SK-N-SH (cell line): ENCODE results near the gene GTSF1L. TPM values are rescaled to one million over a fixed set of nuclear protein-coding genes. Genes with fewer than 3 reads are reported as not detected.
A peak's percentile ranks its signal among the peaks of the same experiment; 100 is the strongest.

Experiments used
- CTCF ChIA-PET: fragments of 300-600, 350-600 bp; formaldehyde crosslinking; extraction: SDS; loops from one replicate; lab custom pipeline; 2021; lab: Yijun Ruan, JAX
- POLR2A ChIA-PET: fragments of 350-600 bp; sonication (Branson Sonifier 250); formaldehyde crosslinking; extraction: SDS; loops from one replicate; lab custom pipeline; 2020; ENCODE audit warnings: antibody characterized with exemption, inconsistent platforms; lab: Yijun Ruan, JAX
- DNase-seq: peaks from one replicate; pipeline ENCODE4 v3.0.0; 2012
- H2AFZ ChIP-seq: fragments of 200-600 bp; sonication (generic); 2 replicates; pipeline ENCODE4 v1.8.1; 2016; ENCODE audit warnings: antibody characterized with exemption, mild to moderate bottlenecking, low read depth
- H3F3A ChIP-seq: fragments of 200-600 bp; sonication (generic); replicated peaks from 2 replicates; pipeline ENCODE3; 2016; ENCODE audit warnings: antibody characterized with exemption, mild to moderate bottlenecking; ENCODE audit not compliant: insufficient read depth
- H3K27ac ChIP-seq, 2 experiments: fragments of 200-500 bp in 1 of 2; fragments of 200-600 bp in 1 of 2; sonication (Bioruptor generic) in 1 of 2; sonication (generic), shearing (Covaris generic) in 1 of 2; 2 replicates each; pipeline versions ENCODE4 v1.5.1 to v1.6.1; 2014 to 2016; ENCODE audit warnings: low read depth in 2 of 2, inconsistent platforms in 1 of 2, low read length in 1 of 2, mild to moderate bottlenecking in 1 of 2, mixed read lengths in 1 of 2
- H3K27me3 ChIP-seq: fragments of 200-600 bp; sonication (generic), shearing (Covaris generic); 2 replicates; pipeline ENCODE4 v1.6.1; 2016; ENCODE audit warnings: mixed run types; ENCODE audit not compliant: insufficient read depth
- H3K36me3 ChIP-seq, 2 experiments: fragments of 200-500 bp in 1 of 2; fragments of 200-600 bp in 1 of 2; sonication (Bioruptor generic) in 1 of 2; sonication (generic) in 1 of 2; replicated peaks in 1 of 2; 2 replicates each; pipeline versions ENCODE3 to v1.5.1; 2014 to 2016; ENCODE audit warnings: low read length in 1 of 2, mild to moderate bottlenecking in 1 of 2; ENCODE audit not compliant: insufficient read depth in 2 of 2, control insufficient read depth in 1 of 2
- H3K4me1 ChIP-seq, 2 experiments: fragments of 200-500 bp in 1 of 2; fragments of 200-600 bp in 1 of 2; sonication (Bioruptor generic) in 1 of 2; sonication (generic), shearing (Covaris generic) in 1 of 2; 2 replicates each; pipeline versions ENCODE4 v1.5.1 to v1.6.1; 2014 to 2016; ENCODE audit warnings: low read depth in 1 of 2, low read length in 1 of 2, mixed run types in 1 of 2; ENCODE audit not compliant: insufficient read depth in 2 of 2, control insufficient read depth in 1 of 2
- H3K4me2 ChIP-seq: fragments of 200-600 bp; sonication (generic), shearing (Covaris generic); 2 replicates; pipeline ENCODE4 v1.6.1; 2017; ENCODE audit warnings: mixed run types
- H3K4me3 ChIP-seq, 2 experiments: fragments of 200-500 bp in 1 of 2; fragments of 200-600 bp in 1 of 2; sonication (Bioruptor generic) in 1 of 2; sonication (generic), shearing (Covaris generic) in 1 of 2; 2 replicates each; pipeline versions ENCODE4 v1.5.1 to v1.8.1; 2014 to 2016; ENCODE audit warnings: low read depth in 2 of 2, inconsistent platforms in 1 of 2, low read length in 1 of 2, mild to moderate bottlenecking in 1 of 2, mixed read lengths in 1 of 2, moderate library complexity in 1 of 2
- H3K79me2 ChIP-seq: fragments of 200-600 bp; sonication (generic); 2 replicates; pipeline ENCODE4 v1.8.1; 2017; ENCODE audit warnings: mild to moderate bottlenecking; ENCODE audit not compliant: insufficient read depth
- H3K9ac ChIP-seq: fragments of 200-600 bp; sonication (generic); 2 replicates; pipeline ENCODE4 v1.6.1; 2017; ENCODE audit warnings: mixed run types
- H3K9me2 ChIP-seq: fragments of 200-600 bp; sonication (generic); 2 replicates; pipeline ENCODE4 v1.6.1; 2017; ENCODE audit warnings: mixed run types
- H3K9me3 ChIP-seq: fragments of 200-600 bp; sonication (generic); 2 replicates; pipeline ENCODE4 v1.6.1; 2017; ENCODE audit warnings: mixed run types, mild to moderate bottlenecking, moderate library complexity
- H4K20me1 ChIP-seq: fragments of 200-600 bp; sonication (generic); 2 replicates; pipeline ENCODE4 v1.6.1; 2017; ENCODE audit warnings: mild to moderate bottlenecking, mixed run types; ENCODE audit not compliant: insufficient read depth
- ELF1 ChIP-seq: IDR thresholded peaks from 2 replicates; pipeline ENCODE4 v1.4.0; 2012
- EP300 ChIP-seq, 2 experiments: IDR thresholded peaks; 2 replicates each; pipeline versions ENCODE4 v1.4.0 to v1.6.1; 2012; ENCODE audit warnings: borderline replicate concordance in 1 of 2, low read depth in 1 of 2, low read length in 1 of 2
- EZH2phosphoT487 ChIP-seq: fragments of 200-600 bp; sonication (generic); IDR thresholded peaks from 2 replicates; pipeline ENCODE4 v1.6.1; 2017; ENCODE audit warnings: low read depth, mixed run types, mild to moderate bottlenecking, antibody characterized with exemption, moderate library complexity, borderline replicate concordance
- FOSL2 ChIP-seq: IDR thresholded peaks from 2 replicates; pipeline ENCODE4 v1.4.0; 2012; ENCODE audit warnings: low read depth, mild to moderate bottlenecking, moderate library complexity, borderline replicate concordance
- FOXM1 ChIP-seq: IDR thresholded peaks from 2 replicates; pipeline ENCODE4 v1.4.0; 2012; ENCODE audit warnings: low read depth, mild to moderate bottlenecking
- GABPA ChIP-seq: IDR thresholded peaks from 2 replicates; pipeline ENCODE4 v1.4.0; 2012; ENCODE audit warnings: low read depth, mild to moderate bottlenecking
- JUND ChIP-seq: IDR thresholded peaks from 2 replicates; pipeline ENCODE4 v1.4.0; 2012
- MEF2A ChIP-seq: IDR thresholded peaks from 2 replicates; pipeline ENCODE4 v1.4.0; 2012; ENCODE audit warnings: low read depth, borderline replicate concordance
- NFIC ChIP-seq: IDR thresholded peaks from 2 replicates; pipeline ENCODE4 v1.4.0; 2012; ENCODE audit warnings: borderline replicate concordance
- POLR2AphosphoS5 ChIP-seq: IDR thresholded peaks from 2 replicates; pipeline ENCODE4 v1.6.1; 2012; ENCODE audit warnings: low read depth, low read length
- RAD21 ChIP-seq: IDR thresholded peaks from 2 replicates; pipeline ENCODE4 v1.6.1; 2012; ENCODE audit warnings: mild to moderate bottlenecking, low read length
- RFX5 ChIP-seq: IDR thresholded peaks from 2 replicates; pipeline ENCODE4 v1.6.1; 2012; ENCODE audit warnings: mild to moderate bottlenecking, improper control_type of control experiment, low read length
- RXRA ChIP-seq: IDR thresholded peaks from 2 replicates; pipeline ENCODE4 v1.4.0; 2012; ENCODE audit warnings: low read depth, mild to moderate bottlenecking, borderline replicate concordance
- SIN3A ChIP-seq: IDR thresholded peaks from 2 replicates; pipeline ENCODE4 v1.6.1; 2012; ENCODE audit warnings: low read depth, mild to moderate bottlenecking, low read length, moderate library complexity, borderline replicate concordance
- SMC3 ChIP-seq: IDR thresholded peaks from 2 replicates; pipeline ENCODE4 v1.6.1; 2012; ENCODE audit warnings: low read depth, low read length, improper control_type of control experiment
- TAF1 ChIP-seq: IDR thresholded peaks from 2 replicates; pipeline ENCODE4 v1.6.1; 2012; ENCODE audit warnings: low read depth, mild to moderate bottlenecking, low read length, moderate library complexity, borderline replicate concordance
- TCF12 ChIP-seq: IDR thresholded peaks from 2 replicates; pipeline ENCODE4 v1.4.0; 2012
- WGBS: methylation state at CpG from one replicate; pipeline ENCODE4 v1.1.6; 2017; ENCODE audit warnings: low lambda C conversion rate; 5-methylcytosine and 5-hydroxymethylcytosine counted together
- polyA plus RNA-seq, 3 experiments: library from polyadenylated mRNA; depleted of rRNA; stranded (reverse); fragments of >200 nt; gene quantifications; 2 replicates each; pipeline ENCODE4 v1.2.3, GENCODE V29; 2012
- TF ChIP-seq, protein P1 (sequence below): IDR thresholded peaks from 2 replicates; pipeline ENCODE4; 2012
- TF ChIP-seq, protein P2 (sequence below): IDR thresholded peaks from 2 replicates; pipeline ENCODE4 v1.4.0; 2012; ENCODE audit warnings: low read depth, borderline replicate concordance
- TF ChIP-seq, protein P3 (sequence below): fragments of 200-600 bp; sonication (generic); IDR thresholded peaks from 2 replicates; pipeline ENCODE4 v1.6.1; 2017; ENCODE audit warnings: antibody characterized with exemption, mild to moderate bottlenecking, moderate library complexity

Gene GTSF1L
- polyA plus RNA-seq, 1 of the 3 experiments (the other 2 are of a cell fraction), result not detected

DNA sequence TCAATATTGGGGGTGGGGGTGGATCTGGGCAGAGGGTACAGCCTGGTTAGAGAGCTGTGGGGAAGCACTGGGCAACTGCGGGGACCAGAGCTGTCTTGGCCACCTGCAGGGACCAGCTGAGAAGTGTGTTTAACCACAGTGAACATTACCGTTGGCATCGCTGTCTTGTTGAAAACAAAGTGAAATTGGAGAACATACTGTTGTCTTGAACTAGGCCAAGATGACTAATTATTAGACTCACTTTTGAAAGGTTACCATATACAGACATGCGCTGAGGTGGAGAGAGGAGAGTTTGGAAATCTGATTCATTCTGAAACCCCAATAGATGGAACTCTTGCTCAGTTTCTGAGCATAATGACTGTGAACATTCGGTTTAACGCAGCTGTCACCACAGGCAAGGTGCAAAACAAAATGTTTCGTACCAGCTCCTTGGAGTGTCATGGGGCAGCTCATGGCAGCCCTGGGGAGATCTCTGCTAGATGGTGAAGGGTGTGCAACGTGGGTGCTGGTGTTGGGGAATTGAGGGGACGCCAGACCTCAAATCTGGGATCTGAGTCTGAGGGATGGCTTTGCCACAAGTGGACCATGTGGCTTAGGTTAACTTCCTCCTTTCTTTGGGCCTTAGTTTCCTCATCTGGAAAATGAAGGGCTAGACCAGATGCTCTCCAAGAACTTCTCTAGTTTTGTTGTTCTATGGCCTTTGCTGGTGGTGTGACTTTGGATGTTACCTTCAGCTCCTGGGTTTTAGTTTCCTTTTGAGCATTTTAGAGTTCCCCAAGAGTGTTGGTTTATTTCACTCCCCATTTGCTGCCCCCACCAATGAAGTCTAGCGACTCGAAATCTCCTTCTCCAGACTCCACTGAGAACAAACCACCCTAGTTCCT, 24.6 kb upstream of the GTSF1L start:
- H3K9me2 ChIP-seq, result no peaks in the 10 kb centered on the region
- no peaks in the 10 kb centered on the region for H3K9me3 ChIP-seq
- no peaks in the 10 kb centered on the region for H3K27me3 ChIP-seq
- TF ChIP-seq FOXM1 (no peak), SIN3A (no peak), FOSL2 (no peak), NFIC (peak; percentile 50), EP300 (IDR thresholded peaks at IDR 0.05; ENCODE audit: borderline replicate concordance in 1 of 2, low read depth in 1 of 2, low read length in 1 of 2) (peak in 1 of 2 experiments; percentile 25; a peak in 1 of 4 replicates), TCF12 (peak; percentile 74), POLR2AphosphoS5 (peak; percentile 26; the same call in 1 of the 2 replicates), JUND (no peak; the same call in 1 of the 2 replicates), RXRA (peak; percentile 54; the same call in 1 of the 2 replicates), SMC3 (no peak), ELF1 (no peak)
- TF ChIP-seq, protein P1, sequence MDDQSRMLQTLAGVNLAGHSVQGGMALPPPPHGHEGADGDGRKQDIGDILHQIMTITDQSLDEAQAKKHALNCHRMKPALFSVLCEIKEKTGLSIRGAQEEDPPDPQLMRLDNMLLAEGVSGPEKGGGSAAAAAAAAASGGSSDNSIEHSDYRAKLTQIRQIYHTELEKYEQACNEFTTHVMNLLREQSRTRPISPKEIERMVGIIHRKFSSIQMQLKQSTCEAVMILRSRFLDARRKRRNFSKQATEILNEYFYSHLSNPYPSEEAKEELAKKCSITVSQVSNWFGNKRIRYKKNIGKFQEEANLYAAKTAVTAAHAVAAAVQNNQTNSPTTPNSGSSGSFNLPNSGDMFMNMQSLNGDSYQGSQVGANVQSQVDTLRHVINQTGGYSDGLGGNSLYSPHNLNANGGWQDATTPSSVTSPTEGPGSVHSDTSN, result peak; percentile 46
- ChIA-PET CTCF (interaction anchor here (0.8 to 9.9 kb wide), 15 partner anchors 11 to 343 kb away, joined by 3 to 134 read pairs (median 7); no protein-coding TSS in a partner anchor), POLR2A (no interaction called here)
- H3K4me2 ChIP-seq, result no peak overlapping the region
- 72% methylated on average over 11 of the region's 11 CpGs for WGBS
- no peak overlapping the region for H3K9ac ChIP-seq
- no peak overlapping the region for H2AFZ ChIP-seq
- no peaks in the 10 kb centered on the region for H3K79me2 ChIP-seq
- no peak overlapping the region for H3K4me3 ChIP-seq
- H4K20me1 ChIP-seq, result no peaks in the 10 kb centered on the region
- peaks cover 0 to 6% of the 10 kb centered on the region in 2 experiments; a peak in 1 of 4 replicates for H3K4me1 ChIP-seq
- H3K27ac ChIP-seq, result no peak overlapping the region
- DNase-seq, result no peak
- H3F3A ChIP-seq, result peaks cover 6% of the 10 kb centered on the region
- no peaks in the 10 kb centered on the region for H3K36me3 ChIP-seq

DNA sequence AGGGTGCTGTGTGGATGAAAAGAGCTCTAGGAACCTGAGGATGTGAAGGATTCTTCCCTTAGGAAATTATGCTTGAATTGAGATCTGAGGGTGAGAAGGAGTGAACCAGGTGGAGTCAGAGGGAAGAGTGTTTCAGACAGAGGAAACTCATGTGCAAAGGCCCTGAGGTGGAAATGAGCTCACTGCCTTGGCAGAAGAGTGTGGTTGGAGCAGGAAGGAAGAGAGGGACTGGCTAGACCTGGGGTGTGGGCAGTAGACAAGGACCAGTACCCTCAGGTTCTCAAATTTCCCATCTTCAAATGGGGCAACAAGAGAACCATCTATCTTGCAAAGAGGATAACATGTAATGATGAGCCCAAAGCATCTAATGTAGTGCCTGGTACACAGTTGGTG, 24.0 kb upstream of the GTSF1L start:
- DNase-seq, result no peak
- TF ChIP-seq GABPA, result no peak
- no peak for TF ChIP-seq ELF1
- no peak for TF ChIP-seq SIN3A
- no peak for TF ChIP-seq TCF12
- no peak for TF ChIP-seq TAF1
- no peak for TF ChIP-seq FOXM1
- TF ChIP-seq RXRA, result no peak
- TF ChIP-seq EZH2phosphoT487, result no peak
- TF ChIP-seq, protein P2, sequence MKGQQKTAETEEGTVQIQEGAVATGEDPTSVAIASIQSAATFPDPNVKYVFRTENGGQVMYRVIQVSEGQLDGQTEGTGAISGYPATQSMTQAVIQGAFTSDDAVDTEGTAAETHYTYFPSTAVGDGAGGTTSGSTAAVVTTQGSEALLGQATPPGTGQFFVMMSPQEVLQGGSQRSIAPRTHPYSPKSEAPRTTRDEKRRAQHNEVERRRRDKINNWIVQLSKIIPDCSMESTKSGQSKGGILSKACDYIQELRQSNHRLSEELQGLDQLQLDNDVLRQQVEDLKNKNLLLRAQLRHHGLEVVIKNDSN, result no peak
- no peak for TF ChIP-seq RFX5
- TF ChIP-seq, protein P3, sequence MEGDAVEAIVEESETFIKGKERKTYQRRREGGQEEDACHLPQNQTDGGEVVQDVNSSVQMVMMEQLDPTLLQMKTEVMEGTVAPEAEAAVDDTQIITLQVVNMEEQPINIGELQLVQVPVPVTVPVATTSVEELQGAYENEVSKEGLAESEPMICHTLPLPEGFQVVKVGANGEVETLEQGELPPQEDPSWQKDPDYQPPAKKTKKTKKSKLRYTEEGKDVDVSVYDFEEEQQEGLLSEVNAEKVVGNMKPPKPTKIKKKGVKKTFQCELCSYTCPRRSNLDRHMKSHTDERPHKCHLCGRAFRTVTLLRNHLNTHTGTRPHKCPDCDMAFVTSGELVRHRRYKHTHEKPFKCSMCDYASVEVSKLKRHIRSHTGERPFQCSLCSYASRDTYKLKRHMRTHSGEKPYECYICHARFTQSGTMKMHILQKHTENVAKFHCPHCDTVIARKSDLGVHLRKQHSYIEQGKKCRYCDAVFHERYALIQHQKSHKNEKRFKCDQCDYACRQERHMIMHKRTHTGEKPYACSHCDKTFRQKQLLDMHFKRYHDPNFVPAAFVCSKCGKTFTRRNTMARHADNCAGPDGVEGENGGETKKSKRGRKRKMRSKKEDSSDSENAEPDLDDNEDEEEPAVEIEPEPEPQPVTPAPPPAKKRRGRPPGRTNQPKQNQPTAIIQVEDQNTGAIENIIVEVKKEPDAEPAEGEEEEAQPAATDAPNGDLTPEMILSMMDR, result no peak
- no peak for TF ChIP-seq MEF2A
- TF ChIP-seq RAD21, result no peak
- Histone ChIP-seq H2AFZ (no peak overlapping the region), H3K27me3 (no peaks in the 10 kb centered on the region), H3K9me3 (no peaks in the 10 kb centered on the region), H3K36me3 (no peaks in the 10 kb centered on the region), H3K27ac (no peak overlapping the region), H3K4me1 (peaks cover 0 to 6% of the 10 kb centered on the region in 2 experiments; a peak in 1 of 4 replicates), H3K4me2 (no peak overlapping the region), H3K79me2 (no peaks in the 10 kb centered on the region), H4K20me1 (no peaks in the 10 kb centered on the region), H3K9ac (no peak overlapping the region), H3F3A (peaks cover 6% of the 10 kb centered on the region), H3K4me3 (no peak overlapping the region), H3K9me2 (no peaks in the 10 kb centered on the region)
- ChIA-PET POLR2A (no interaction called here), CTCF (interaction anchor here (0.8 to 9.9 kb wide), 19 partner anchors 11 to 457 kb away, joined by 3 to 134 read pairs (median 6); no protein-coding TSS in a partner anchor)
